Spinal cord (tissue), 10 donors: ENCODE results near the gene TMEM151A. TPM values are rescaled to one million over a fixed set of nuclear protein-coding genes. Genes with fewer than 3 reads are reported as not detected.

ENCODE experiments used
- DNase-seq, 6 donors: peaks; one replicate each; pipeline versions ENCODE4 v3.0.0 to v3.0.0-alpha.2; 2013 to 2015; ENCODE audit warnings: low spot score in 6 of 6, low read depth in 4 of 6
- H3K27ac ChIP-seq: one replicate; pipeline ENCODE4 v1.5.1; 2013; ENCODE audit warnings: low read depth, low read length, control low read depth
- H3K27me3 ChIP-seq: one replicate; pipeline ENCODE4 v1.6.1; 2013; ENCODE audit warnings: low read length; ENCODE audit not compliant: control insufficient read depth, insufficient read depth
- H3K36me3 ChIP-seq: one replicate; pipeline ENCODE4 v1.6.1; 2013; ENCODE audit warnings: low read length; ENCODE audit not compliant: control insufficient read depth, insufficient read depth
- H3K4me1 ChIP-seq: one replicate; pipeline ENCODE4 v1.6.1; 2013; ENCODE audit warnings: low read length; ENCODE audit not compliant: control insufficient read depth, insufficient read depth
- H3K4me3 ChIP-seq: one replicate; pipeline ENCODE4 v1.5.1; 2013; ENCODE audit warnings: low read depth, low read length, control low read depth
- H3K9me3 ChIP-seq: one replicate; pipeline ENCODE4 v1.6.1; 2013; ENCODE audit warnings: low read length; ENCODE audit not compliant: control insufficient read depth, insufficient read depth
- WGBS: methylation state at CpG from one replicate; pipeline ENCODE4 v1.1.5; 2013; ENCODE audit warnings: missing lambda C conversion rate; ENCODE audit not compliant: insufficient coverage; 5-methylcytosine and 5-hydroxymethylcytosine counted together
- polyA plus RNA-seq, 2 donors: library from polyadenylated mRNA; unstranded; fragments of 120-200 nt; gene quantifications; one replicate each; pipeline ENCODE4 v1.2.1, GENCODE V29; 2013; ENCODE audit not compliant: insufficient read length in 2 of 2
- total RNA-seq, 2 donors: library from RNA; depleted of rRNA in 1 of 2; stranded (reverse); fragments of 120-200 nt in 1 of 2; fragments of >200 nt in 1 of 2; gene quantifications; one replicate each; pipeline versions ENCODE4 v1.2.3 to v1.2.4, GENCODE V29; 2013 to 2014
- donor health status: healthy.

The TMEM151A gene
- total and polyA plus RNA-seq, 4 donors, result 8.0 to 52.0 (median 34.6) TPM

DNA sequence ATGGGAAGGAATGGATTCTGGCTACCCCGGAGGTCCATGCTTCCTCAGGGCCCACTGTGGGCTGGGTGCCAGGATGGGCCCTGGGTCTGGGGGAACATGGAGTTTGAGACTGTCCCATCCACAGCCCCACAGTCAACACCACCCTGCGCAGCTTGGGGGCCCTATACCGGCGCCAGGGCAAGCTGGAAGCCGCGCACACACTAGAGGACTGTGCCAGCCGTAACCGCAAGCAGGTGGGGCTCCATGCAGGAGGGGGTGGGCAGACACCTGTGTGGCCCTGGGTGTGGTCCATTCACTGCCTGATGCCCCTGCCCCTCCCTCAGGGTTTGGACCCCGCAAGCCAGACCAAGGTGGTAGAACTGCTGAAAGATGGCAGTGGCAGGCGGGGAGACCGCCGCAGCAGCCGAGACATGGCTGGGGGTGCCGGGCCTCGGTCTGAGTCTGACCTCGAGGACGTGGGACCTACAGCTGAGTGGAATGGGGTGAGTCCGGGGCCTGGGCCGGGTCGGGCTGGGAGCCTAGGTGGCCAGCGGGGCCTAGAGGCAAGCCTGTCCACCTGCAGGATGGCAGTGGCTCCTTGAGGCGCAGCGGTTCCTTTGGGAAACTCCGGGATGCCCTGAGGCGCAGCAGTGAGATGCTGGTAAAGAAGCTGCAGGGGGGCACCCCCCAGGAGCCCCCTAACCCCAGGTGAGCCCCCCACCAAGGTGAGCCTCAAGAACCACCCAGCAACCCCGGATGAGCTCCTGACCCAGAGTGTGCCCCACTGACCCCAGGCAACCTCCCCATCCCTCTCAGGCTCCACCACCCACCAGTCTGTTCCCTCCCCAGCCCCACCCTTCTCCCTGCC is 25.9 kb upstream of the TMEM151A start:
- DNase-seq, result no peak
- Histone ChIP-seq H3K9me3 (no peaks in the 10 kb centered on the region), H3K36me3 (peaks cover 72% of the 10 kb centered on the region), H3K4me3 (no peak overlapping the region), H3K4me1 (peaks cover 35% of the 10 kb centered on the region), H3K27me3 (no peaks in the 10 kb centered on the region), H3K27ac (no peak overlapping the region)
- WGBS, result 93% methylated on average over 19 of the region's 26 CpGs

DNA sequence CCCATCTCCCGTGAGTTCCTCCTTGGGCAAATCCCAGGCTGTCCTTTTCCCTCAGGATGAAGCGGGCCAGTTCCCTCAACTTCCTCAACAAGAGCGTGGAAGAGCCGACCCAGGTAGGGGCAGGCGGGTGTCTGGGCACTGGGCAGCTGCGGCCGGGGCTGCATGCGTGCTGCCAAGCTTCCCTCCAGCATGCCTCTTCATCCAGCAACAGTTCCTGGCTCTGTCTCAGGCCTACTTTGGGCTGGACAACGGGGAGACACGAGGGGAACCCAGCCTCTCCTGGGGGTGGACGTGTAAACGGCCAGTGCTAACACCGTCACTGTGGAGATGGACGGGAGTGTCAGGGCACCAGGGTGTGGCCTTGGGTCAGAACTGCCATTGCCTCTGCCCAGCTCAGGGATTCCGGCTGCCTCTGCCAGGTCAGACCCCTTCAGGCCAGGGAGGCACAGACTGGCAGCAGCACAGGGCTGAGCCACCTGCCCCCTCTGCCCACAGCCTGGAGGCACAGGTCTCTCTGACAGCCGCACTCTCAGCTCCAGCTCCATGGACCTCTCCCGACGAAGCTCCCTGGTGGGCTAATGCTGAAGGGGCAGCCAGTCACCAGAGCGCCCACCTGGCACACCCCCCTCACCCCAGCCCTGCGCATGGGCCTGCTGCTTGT is 25.2 kb upstream of the TMEM151A start:
- H3K36me3 ChIP-seq, result peaks cover 69% of the 10 kb centered on the region
- H3K4me3 ChIP-seq, result peak overlapping the region; percentile 81
- peaks cover 35% of the 10 kb centered on the region for H3K4me1 ChIP-seq
- 76% methylated on average over 20 of the region's 20 CpGs for WGBS
- H3K9me3 ChIP-seq, result no peaks in the 10 kb centered on the region
- no peaks in the 10 kb centered on the region for H3K27me3 ChIP-seq
- DNase-seq, result no peak
- peak overlapping the region; percentile 99 for H3K27ac ChIP-seq

DNA sequence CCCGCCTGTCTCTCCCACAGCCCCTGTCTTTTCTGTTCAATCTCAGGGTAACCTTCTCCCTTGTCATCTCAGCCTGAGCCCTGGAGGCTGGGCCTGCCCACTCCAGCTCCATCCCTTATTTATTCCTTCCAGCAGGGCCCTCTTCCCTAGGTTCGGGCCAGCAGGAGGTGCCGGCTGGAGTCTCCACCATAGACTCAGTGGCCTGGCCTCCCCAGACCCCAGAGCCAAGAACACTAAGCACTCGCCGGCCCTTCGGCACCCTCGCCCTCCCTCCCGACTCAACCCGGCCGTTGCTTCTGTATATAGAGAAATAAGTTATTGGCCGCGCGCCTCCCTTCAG is 24.7 kb upstream of the TMEM151A start:
- Histone ChIP-seq H3K27me3 (no peaks in the 10 kb centered on the region), H3K36me3 (peaks cover 69% of the 10 kb centered on the region), H3K9me3 (no peaks in the 10 kb centered on the region), H3K4me3 (peak overlapping the region; percentile 81), H3K4me1 (peaks cover 35% of the 10 kb centered on the region), H3K27ac (peak overlapping the region; percentile 99)
- 26% methylated on average over 6 of the region's 13 CpGs for WGBS
- no peak for DNase-seq

DNA sequence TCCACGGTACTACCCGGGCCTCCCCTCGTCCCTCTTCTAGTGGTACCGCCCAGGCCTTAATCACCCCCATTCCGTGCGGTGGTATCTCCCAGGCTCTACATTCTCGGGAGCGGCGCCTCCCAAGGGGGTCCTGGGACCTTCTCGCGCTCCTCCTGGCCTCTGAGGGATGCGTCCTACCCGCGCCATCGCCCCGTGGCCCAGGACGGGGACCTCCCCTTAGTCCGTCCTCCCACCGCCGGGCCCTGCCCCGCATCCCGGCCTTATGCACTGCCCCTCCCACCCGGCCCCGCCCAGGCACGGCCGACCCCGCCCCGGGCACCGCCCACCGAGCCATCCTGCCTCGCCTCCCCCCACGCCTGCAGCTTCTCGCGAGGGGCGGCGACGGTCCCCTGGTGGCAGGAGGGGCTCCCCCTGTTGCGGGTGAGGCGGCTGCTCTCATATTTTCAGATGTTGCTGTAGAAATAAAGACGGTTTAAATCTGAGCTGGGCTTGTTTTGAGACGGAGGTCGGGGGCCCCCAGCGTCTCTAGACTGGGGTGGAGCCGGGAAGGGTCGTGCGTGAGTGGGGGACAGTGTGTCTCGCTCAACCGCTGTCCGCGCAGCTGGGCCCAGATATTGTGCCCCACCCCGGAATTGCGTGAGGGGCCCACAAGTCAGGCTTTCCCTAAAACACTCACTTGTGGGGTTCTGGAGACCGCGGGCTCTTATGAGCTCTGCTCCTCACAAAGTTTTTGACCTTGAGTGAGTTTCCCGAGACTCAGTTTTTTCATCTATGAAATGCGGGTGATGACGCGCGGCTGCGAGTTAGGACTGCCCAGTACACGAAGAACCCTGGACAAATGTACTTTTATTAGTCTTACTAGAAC is 24.1 kb upstream of the TMEM151A start:
- H3K4me3 ChIP-seq, result peak overlapping the region; percentile 81
- H3K27ac ChIP-seq, result peak overlapping the region; percentile 99
- H3K36me3 ChIP-seq, result peaks cover 68% of the 10 kb centered on the region
- WGBS, result 0% methylated on average over 47 of the region's 61 CpGs
- peak in 4 of 6 donors; percentile 76 to 95 (median 86) for DNase-seq
- H3K27me3 ChIP-seq, result no peaks in the 10 kb centered on the region
- H3K4me1 ChIP-seq, result peaks cover 35% of the 10 kb centered on the region
- no peaks in the 10 kb centered on the region for H3K9me3 ChIP-seq

DNA sequence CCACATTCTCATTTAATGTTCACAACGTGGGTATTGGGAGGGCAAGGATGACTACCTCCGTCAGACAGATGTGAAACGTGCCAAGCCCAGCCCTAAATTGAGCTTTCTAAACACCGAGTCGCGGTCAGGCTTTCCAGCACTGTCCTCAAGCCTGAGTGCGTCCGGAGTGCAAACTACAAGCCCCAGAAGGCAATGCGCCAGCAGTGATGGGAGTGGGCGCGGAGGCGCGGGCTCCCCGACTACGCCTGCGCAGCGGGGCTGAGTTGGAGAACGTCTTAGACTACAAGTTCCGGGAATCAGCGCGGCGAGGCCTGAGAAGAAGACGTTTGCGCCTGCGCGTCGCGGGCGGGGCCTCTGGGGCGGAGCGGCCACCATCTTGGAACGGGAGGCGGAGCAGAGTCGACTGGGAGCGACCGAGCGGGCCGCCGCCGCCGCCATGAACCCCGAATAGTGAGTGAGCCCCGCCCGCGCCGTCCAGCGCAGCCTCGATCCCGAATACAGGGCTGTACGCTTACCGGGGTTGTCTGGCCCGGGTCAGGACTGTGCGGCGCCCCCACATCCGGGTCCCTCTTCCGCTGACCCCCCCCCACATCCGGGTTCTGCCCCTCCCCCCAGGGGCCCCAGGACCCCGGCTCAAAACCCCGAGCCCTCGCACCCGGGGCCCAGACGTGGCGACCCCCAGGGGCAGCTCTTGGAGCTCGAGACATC is 23.3 kb upstream of the TMEM151A start, which contains the start of gene RAB1B:
Gene RAB1B, plus strand, starts transcription at position 396 of the 708 bp plus-strand sequence. Its CDS starts 41 bp downstream, at position 437.
- peak; percentile 99 to 100 (median 100) for DNase-seq
- Histone ChIP-seq H3K4me1 (peaks cover 35% of the 10 kb centered on the region), H3K27me3 (no peaks in the 10 kb centered on the region), H3K36me3 (peaks cover 68% of the 10 kb centered on the region), H3K9me3 (no peaks in the 10 kb centered on the region), H3K4me3 (peak within 1 kb of the TSS; percentile 96), H3K27ac (peak within 1 kb of the TSS; percentile 99)
- WGBS, result 0% methylated on average over 53 of the region's 64 CpGs

DNA sequence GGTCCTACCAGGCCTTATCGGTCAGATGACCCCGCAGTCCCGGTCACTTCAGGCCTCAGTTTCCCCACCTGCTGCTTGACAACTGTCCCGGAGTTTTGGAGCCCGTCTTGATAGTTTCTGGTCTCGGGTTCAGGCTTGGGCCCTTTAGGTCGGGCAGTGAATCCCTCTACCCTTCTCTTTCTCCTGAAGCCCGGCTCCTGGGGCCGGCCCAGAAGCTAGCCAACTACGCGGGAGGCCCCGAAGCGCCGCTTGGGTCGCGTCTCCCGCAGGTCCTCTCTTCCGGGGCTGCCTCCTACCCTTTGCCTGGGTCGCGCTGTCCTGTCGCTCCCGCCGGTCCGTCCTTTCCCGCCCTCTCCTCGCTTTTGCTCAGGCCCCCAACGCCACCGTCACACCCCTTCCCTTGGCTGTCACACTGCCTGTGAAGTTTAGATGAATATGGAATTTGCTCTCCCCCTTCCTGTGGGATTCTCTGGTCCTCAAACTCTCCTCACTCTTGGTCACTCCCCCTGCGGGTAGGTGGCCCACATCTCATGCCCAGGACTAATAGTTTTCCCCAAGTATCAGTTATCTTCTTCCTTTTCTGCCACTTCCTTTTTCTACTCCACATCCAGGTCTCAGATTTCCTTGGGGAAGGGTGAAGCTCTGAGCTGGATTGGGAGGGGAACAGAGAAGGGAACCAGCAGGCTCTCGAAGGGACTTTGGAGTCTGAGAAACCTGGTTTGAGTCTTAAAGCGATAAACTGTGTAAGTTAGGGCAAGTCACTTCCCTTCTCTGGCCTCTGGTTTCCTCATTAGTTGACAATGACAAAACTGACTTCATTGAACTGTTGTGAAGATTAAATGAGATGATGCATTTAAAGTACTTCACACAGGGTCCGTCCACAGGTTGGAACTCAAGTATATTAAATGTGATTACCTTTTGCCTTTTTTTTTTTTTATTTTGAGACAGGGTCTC is 22.5 kb upstream of the TMEM151A start:
- H3K9me3 ChIP-seq, result no peaks in the 10 kb centered on the region
- DNase-seq, result peak in 1 of 6 donors; percentile 17
- peaks cover 67% of the 10 kb centered on the region for H3K36me3 ChIP-seq
- H3K4me3 ChIP-seq, result peak overlapping the region; percentile 96
- H3K4me1 ChIP-seq, result peaks cover 35% of the 10 kb centered on the region
- peak overlapping the region; percentile 96 for H3K27ac ChIP-seq
- under 1% methylated on average over 24 of the region's 32 CpGs for WGBS
- no peaks in the 10 kb centered on the region for H3K27me3 ChIP-seq

DNA sequence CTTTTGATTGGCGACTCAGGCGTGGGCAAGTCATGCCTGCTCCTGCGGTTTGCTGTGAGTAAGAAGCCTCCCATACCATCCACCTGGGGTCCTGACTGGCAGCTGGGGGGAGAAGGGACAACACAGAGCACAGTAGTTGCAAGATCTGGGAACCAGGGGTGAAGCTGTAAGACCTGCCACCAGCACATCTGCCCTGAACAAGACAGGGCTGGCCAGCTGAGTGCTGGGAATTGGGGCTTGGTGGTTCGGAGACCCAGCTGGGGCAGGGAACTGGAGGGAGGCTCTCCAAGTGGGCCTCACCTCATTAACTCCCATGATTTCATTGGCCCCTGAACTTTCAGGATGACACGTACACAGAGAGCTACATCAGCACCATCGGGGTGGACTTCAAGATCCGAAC is 19.9 kb upstream of the TMEM151A start:
- 77% methylated on average over 3 of the region's 7 CpGs for WGBS

DNA sequence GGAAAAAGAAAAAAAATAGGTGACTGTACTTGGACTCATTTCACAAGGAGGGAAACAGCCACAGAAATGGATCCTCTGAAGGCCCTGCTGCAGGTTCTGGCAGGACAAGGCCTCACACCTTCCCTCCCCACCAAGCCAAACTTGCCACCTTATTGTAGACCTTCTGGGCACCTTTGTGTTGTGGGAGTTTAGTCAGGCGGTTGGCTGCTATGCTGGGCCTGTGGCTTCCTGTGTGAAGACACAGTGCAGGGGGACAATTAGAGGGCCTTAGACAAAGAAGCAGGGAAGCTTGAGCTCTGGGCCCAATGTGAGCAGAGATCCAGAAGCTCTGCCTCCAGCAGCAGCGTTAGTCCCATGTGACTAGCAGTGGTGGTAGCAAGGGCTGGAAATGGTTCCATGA is 19.1 kb upstream of the TMEM151A start:
- H3K4me1 ChIP-seq, result peaks cover 22% of the 10 kb centered on the region
- no peaks in the 10 kb centered on the region for H3K27me3 ChIP-seq
- H3K36me3 ChIP-seq, result peaks cover 63% of the 10 kb centered on the region
- H3K9me3 ChIP-seq, result no peaks in the 10 kb centered on the region
- 89% methylated on average over 1 of the region's 2 CpGs for WGBS
- no peak overlapping the region for H3K27ac ChIP-seq
- no peak for DNase-seq
- H3K4me3 ChIP-seq, result no peak overlapping the region

More for the DNA sequence above, 19.9 kb upstream of the TMEM151A start:
- Histone ChIP-seq H3K9me3 (no peaks in the 10 kb centered on the region), H3K4me1 (peaks cover 23% of the 10 kb centered on the region), H3K4me3 (no peak overlapping the region), H3K27me3 (no peaks in the 10 kb centered on the region), H3K36me3 (peaks cover 67% of the 10 kb centered on the region), H3K27ac (no peak overlapping the region)
- DNase-seq, result no peak
